ENCODE results near the gene NTN1. TPM values are rescaled to one million over a fixed set of nuclear protein-coding genes. Genes with fewer than 3 reads are reported as not detected.

NTN1 gene
- total RNA-seq, 1 donor from 2014 or later, result 0.94 TPM

GRCh38 chr17:9006175-9006767 lies 15.0 kb upstream of the NTN1 start:
- no peak for DNase-seq (ENCODE audit: low read depth)

- DNase-seq (ENCODE audit: low read depth), result no peak
Measured at GRCh38 chr17:9007052-9007714, 14.1 kb upstream of the NTN1 start.

GRCh38 chr17:9009096-9009495 lies 12.2 kb upstream of the NTN1 start:
- no peak for DNase-seq (ENCODE audit: low read depth)

- no peak for DNase-seq (ENCODE audit: low read depth)
Measured at GRCh38 chr17:9009737-9010136, 11.6 kb upstream of the NTN1 start.

- no peak for DNase-seq (ENCODE audit: low read depth)
Measured at GRCh38 chr17:9011001-9011400, 10.3 kb upstream of the NTN1 start.

- DNase-seq (ENCODE audit: low read depth), result peak; percentile 12
Measured at GRCh38 chr17:9016941-9017552, 4.3 kb upstream of the NTN1 start.

GRCh38 chr17:9018726-9019125 lies 2.6 kb upstream of the NTN1 start:
- DNase-seq (ENCODE audit: low read depth), result no peak

GRCh38 chr17:9020096-9020823 lies 1.1 kb upstream of the NTN1 start:
- no peak for DNase-seq (ENCODE audit: low read depth)

- no peak for DNase-seq (ENCODE audit: low read depth)
Measured at GRCh38 chr17:9020824-9021157, 519 bp upstream of the NTN1 start.

GRCh38 chr17:9021992-9022572 lies 772 bp downstream of the NTN1 start:
- DNase-seq (ENCODE audit: low read depth), result no peak

- no peak for DNase-seq (ENCODE audit: low read depth)
Measured at GRCh38 chr17:9022573-9023391, 1.5 kb downstream of the NTN1 start.

- no peak for DNase-seq (ENCODE audit: low read depth)
Measured at GRCh38 chr17:9023392-9024218, 2.3 kb downstream of the NTN1 start.

GRCh38 chr17:9024497-9024896 lies 3.2 kb downstream of the NTN1 start:
- no peak for DNase-seq (ENCODE audit: low read depth)

GRCh38 chr17:9026741-9027140 lies 5.4 kb downstream of the NTN1 start:
- no peak for DNase-seq (ENCODE audit: low read depth)

- DNase-seq (ENCODE audit: low read depth), result no peak
Measured at GRCh38 chr17:9028202-9028987, 7.1 kb downstream of the NTN1 start.

- DNase-seq (ENCODE audit: low read depth), result no peak
Measured at GRCh38 chr17:9028988-9029570, 7.8 kb downstream of the NTN1 start.

GRCh38 chr17:9032151-9032550 lies 10.8 kb downstream of the NTN1 start:
- DNase-seq (ENCODE audit: low read depth), result no peak

GRCh38 chr17:9032583-9032982 lies 11.3 kb downstream of the NTN1 start:
- no peak for DNase-seq (ENCODE audit: low read depth)

GRCh38 chr17:9035249-9035648 lies 13.9 kb downstream of the NTN1 start:
- DNase-seq (ENCODE audit: low read depth), result no peak

- DNase-seq (ENCODE audit: low read depth), result no peak
Measured at GRCh38 chr17:9036336-9036735, 15.0 kb downstream of the NTN1 start.
